BLaER1 treated with 17β-estradiol and CSF1 and Interleukin-3, amounts not matched to agents 10 nM and 100 nM (cell line): ENCODE measurements around the gene DNTT.
"Not testable (repeated sequence)": the region's sequence is repeated elsewhere in the genome, so short reads cannot be mapped to it uniquely, and the experiment has no call there.

ENCODE experiments used
- H3K27ac ChIP-seq, 11 experiments: shearing (Covaris generic); formaldehyde crosslinking; 2 replicates each; pipeline ENCODE4 v1.8.1; 2022
- H3K27me3 ChIP-seq, 11 experiments: shearing (Covaris generic); formaldehyde crosslinking; 2 replicates each; pipeline ENCODE4 v1.8.1; 2022
- H3K36me3 ChIP-seq, 11 experiments: shearing (Covaris generic); formaldehyde crosslinking; 2 replicates each; pipeline ENCODE4 v1.8.1; 2022
- H3K4me1 ChIP-seq, 10 experiments: shearing (Covaris generic); formaldehyde crosslinking; 2 replicates each; pipeline ENCODE4 v1.8.1; 2022
- H3K4me2 ChIP-seq, 11 experiments: shearing (Covaris generic); formaldehyde crosslinking; 2 replicates each; pipeline ENCODE4 v1.8.1; 2022
- H3K4me3 ChIP-seq, 10 experiments: shearing (Covaris generic); formaldehyde crosslinking; 2 replicates each; pipeline ENCODE4 v1.8.1; 2022
- H3K9ac ChIP-seq, 11 experiments: shearing (Covaris generic); formaldehyde crosslinking; 2 replicates each; pipeline ENCODE4 v1.8.1; 2022
- H3K9me3 ChIP-seq, 11 experiments: shearing (Covaris generic); formaldehyde crosslinking; replicated peaks in 1 of 11; 2 replicates each; pipeline ENCODE4 v1.8.1; 2022
- H4K20me1 ChIP-seq, 11 experiments: shearing (Covaris generic); formaldehyde crosslinking; 2 replicates each; pipeline ENCODE4 v1.8.1; 2022
- Cebpa-rat ChIP-seq, 11 experiments: shearing (Covaris generic); IDR thresholded peaks; 2 replicates each; pipeline ENCODE4 v1.8.1; 2022

The DNTT gene

DNA sequence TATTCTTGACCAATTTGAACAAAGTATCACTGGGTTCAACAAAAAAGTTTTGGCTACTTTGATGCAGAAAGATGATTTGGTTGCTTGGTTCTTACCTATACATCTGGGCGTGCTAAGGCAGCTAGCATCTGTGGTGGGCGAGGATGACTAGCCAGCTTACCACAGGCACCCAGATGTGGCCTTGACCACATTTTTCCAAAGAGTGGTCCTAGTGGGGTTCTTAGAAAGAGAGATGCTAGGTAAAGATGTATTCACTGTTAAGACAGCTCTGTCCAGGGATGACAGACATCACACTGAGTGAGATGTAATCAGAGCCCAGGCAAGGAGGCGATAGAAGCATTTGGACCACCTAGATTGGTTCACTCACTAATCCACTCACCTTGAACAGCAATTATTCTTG lies 785 bp downstream of the DNTT start:
- H3K4me3 ChIP-seq, result peak overlapping the region in 9 of 10 experiments; percentile 41 to 89 (median 64); a peak in 16 of 20 replicates
- peaks cover 0 to 65% (median 0%) of the 10 kb centered on the region in 11 experiments; a peak in 6 of 22 replicates for H3K36me3 ChIP-seq
- no peak for TF ChIP-seq Cebpa-rat (IDR thresholded peaks at IDR 0.05)
- peaks cover 56 to 100% (median 96%) of the 10 kb centered on the region in 10 experiments for H3K4me1 ChIP-seq
- peak overlapping the region in 9 of 11 experiments; percentile 69 to 86 (median 82); a peak in 18 of 22 replicates for H3K9ac ChIP-seq
- peak overlapping the region in 9 of 11 experiments; percentile 67 to 94 (median 87); a peak in 18 of 22 replicates for H3K27ac ChIP-seq
- peak overlapping the region; percentile 82 to 98 (median 94) for H3K4me2 ChIP-seq
- peaks cover 0 to 2% (median 0%) of the 10 kb centered on the region in 11 experiments; a peak in 2 of 22 replicates for H4K20me1 ChIP-seq
- no peaks in the 10 kb centered on the region for H3K27me3 ChIP-seq
- H3K9me3 ChIP-seq, result no peaks in the 10 kb centered on the region

- H3K9me3 ChIP-seq, result no peaks in the 10 kb centered on the region
- peaks cover 0 to 17% (median 0%) of the 10 kb centered on the region in 11 experiments; a peak in 2 of 22 replicates for H4K20me1 ChIP-seq
- peaks cover 56 to 100% (median 92%) of the 10 kb centered on the region in 10 experiments for H3K4me1 ChIP-seq
- no peak for TF ChIP-seq Cebpa-rat (IDR thresholded peaks at IDR 0.05)
- peaks cover 0 to 72% (median 0%) of the 10 kb centered on the region in 11 experiments; a peak in 6 of 22 replicates for H3K36me3 ChIP-seq
- H3K4me2 ChIP-seq, result peak overlapping the region; percentile 82 to 98 (median 94)
- peak overlapping the region; percentile 58 to 86 (median 82) for H3K9ac ChIP-seq
- H3K27ac ChIP-seq, result peak overlapping the region; percentile 1 to 94 (median 82); a peak in 20 of 22 replicates
- H3K4me3 ChIP-seq, result peak overlapping the region; percentile 38 to 89 (median 64)
- H3K27me3 ChIP-seq, result no peaks in the 10 kb centered on the region
These were observed 2.3 kb downstream of the DNTT start for GRCh38 chr10:96306516-96306915.

- not testable (repeated sequence) for H3K27me3 ChIP-seq, H3K9me3 ChIP-seq
- peak overlapping the region in 9 of 11 experiments; percentile 51 to 86 (median 82); a peak in 17 of 22 replicates for H3K9ac ChIP-seq
- peaks cover 0 to 41% (median 0%) of the 10 kb centered on the region in 11 experiments; a peak in 4 of 22 replicates for H4K20me1 ChIP-seq
- peak overlapping the region in 8 of 10 experiments; percentile 33 to 89 (median 64); a peak in 14 of 20 replicates for H3K4me3 ChIP-seq
- H3K4me1 ChIP-seq, result peaks cover 56 to 99% (median 86%) of the 10 kb centered on the region in 10 experiments
- peak overlapping the region; percentile 71 to 98 (median 94) for H3K4me2 ChIP-seq
- H3K27ac ChIP-seq, result peak overlapping the region in 9 of 11 experiments; percentile 67 to 94 (median 87); a peak in 18 of 22 replicates
- peaks cover 0 to 95% (median 0%) of the 10 kb centered on the region in 11 experiments; a peak in 7 of 22 replicates for H3K36me3 ChIP-seq
These were observed 4.6 kb downstream of the DNTT start for GRCh38 chr10:96308854-96309253.

DNA sequence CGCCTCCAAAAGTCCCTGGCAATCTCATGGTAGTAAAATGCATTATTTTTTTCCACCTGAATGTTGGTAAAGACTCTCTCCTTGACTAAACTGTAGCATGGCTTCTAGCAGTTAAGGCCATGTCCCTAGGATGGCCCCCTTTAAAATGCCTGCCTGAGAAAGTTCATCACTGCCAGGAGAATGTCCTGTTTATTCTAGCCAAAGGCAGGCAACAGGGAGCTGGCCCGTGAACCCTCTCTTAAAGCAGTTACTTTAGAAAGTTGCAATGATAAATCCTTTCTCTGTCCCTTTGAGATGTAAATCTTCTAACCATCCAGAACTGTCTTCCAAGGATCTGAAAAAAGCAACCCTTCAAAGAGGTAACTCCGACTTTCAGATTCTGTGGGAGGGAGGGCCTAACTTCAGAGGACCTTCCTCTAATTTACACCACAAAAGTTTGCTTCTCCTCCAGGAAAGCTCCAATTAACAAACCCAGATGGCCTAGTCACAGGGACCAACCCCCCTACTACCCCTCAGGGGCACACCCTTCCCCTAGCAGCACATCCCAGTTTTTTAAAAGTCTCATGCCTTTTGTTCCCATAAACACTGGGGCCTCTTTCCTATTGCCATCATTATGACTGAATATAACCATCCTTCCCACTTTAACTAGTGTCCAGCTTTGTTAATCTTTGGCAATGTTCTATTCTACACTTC lies 5.5 kb downstream of the DNTT start:
- Histone ChIP-seq H3K4me2 (peak overlapping the region; percentile 71 to 98 (median 94)), H3K4me1 (peaks cover 62 to 99% (median 86%) of the 10 kb centered on the region in 10 experiments), H3K36me3 (peaks cover 0 to 99% (median 0%) of the 10 kb centered on the region in 11 experiments; a peak in 7 of 22 replicates), H4K20me1 (peaks cover 0 to 50% (median 0%) of the 10 kb centered on the region in 11 experiments; a peak in 4 of 22 replicates), H3K9ac (peak overlapping the region in 10 of 11 experiments; percentile 34 to 86 (median 81); a peak in 18 of 22 replicates), H3K4me3 (peak overlapping the region in 8 of 10 experiments; percentile 3 to 89 (median 64); a peak in 13 of 20 replicates), H3K27ac (peak overlapping the region in 9 of 11 experiments; percentile 67 to 94 (median 87); a peak in 20 of 22 replicates), H3K27me3 (no peaks in the 10 kb centered on the region), H3K9me3 (no peaks in the 10 kb centered on the region)
- no peak for TF ChIP-seq Cebpa-rat (IDR thresholded peaks at IDR 0.05)

GRCh38 chr10:96310321-96310669 lies 6.1 kb downstream of the DNTT start:
- Histone ChIP-seq H3K4me1 (peaks cover 59 to 99% (median 86%) of the 10 kb centered on the region in 10 experiments), H4K20me1 (peaks cover 0 to 55% (median 0%) of the 10 kb centered on the region in 11 experiments; a peak in 4 of 22 replicates), H3K27ac (peak overlapping the region in 10 of 11 experiments; percentile 3 to 94 (median 84); a peak in 18 of 22 replicates), H3K9ac (peak overlapping the region in 10 of 11 experiments; percentile 34 to 86 (median 81); a peak in 17 of 22 replicates), H3K4me3 (peak overlapping the region in 4 of 10 experiments; percentile 64 to 89 (median 70); a peak in 6 of 20 replicates), H3K4me2 (peak overlapping the region; percentile 71 to 98 (median 94); a peak in 21 of 22 replicates), H3K27me3 (no peaks in the 10 kb centered on the region), H3K9me3 (no peaks in the 10 kb centered on the region), H3K36me3 (peaks cover 0 to 99% (median 0%) of the 10 kb centered on the region in 11 experiments; a peak in 7 of 22 replicates)
- TF ChIP-seq Cebpa-rat (IDR thresholded peaks at IDR 0.05), result no peak

GRCh38 chr10:96311180-96311715 lies 7.0 kb downstream of the DNTT start:
- H3K9ac ChIP-seq, result peak overlapping the region in 8 of 11 experiments; percentile 5 to 86 (median 81); a peak in 11 of 22 replicates
- H3K4me2 ChIP-seq, result peak overlapping the region in 10 of 11 experiments; percentile 22 to 98 (median 94); a peak in 19 of 22 replicates

DNA sequence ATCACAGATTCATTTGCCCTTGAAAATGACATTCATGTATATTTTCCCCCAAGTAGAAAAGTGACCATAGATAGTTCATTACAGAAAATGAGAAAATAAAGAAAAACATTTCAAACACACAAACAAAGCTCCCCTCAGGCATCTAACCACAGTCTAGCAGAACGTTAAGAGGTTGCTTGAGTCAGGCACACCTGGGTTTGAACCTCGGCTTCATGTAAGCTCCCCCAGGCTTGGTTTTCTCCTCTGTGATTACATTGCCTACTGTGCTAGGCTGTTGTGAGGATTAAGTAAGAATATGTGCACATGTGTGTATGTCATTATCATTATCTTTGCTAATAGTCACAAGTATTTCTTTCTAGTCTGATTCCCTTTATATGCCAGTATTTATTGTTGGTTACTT lies 9.1 kb downstream of the DNTT start:
- Histone ChIP-seq H3K9ac (peak overlapping the region in 5 of 11 experiments; percentile 15 to 42 (median 32); a peak in 5 of 22 replicates), H3K9me3 (no peaks in the 10 kb centered on the region), H3K4me3 (peak overlapping the region in 2 of 10 experiments; percentile 72 to 89; a peak in 2 of 20 replicates), H3K36me3 (peaks cover 0 to 100% (median 18%) of the 10 kb centered on the region in 11 experiments; a peak in 13 of 22 replicates), H3K27me3 (no peaks in the 10 kb centered on the region), H3K4me2 (peak overlapping the region in 10 of 11 experiments; percentile 15 to 98 (median 94); a peak in 17 of 22 replicates), H3K27ac (peak overlapping the region in 8 of 11 experiments; percentile 1 to 93 (median 60); a peak in 12 of 22 replicates), H3K4me1 (peaks cover 37 to 86% (median 84%) of the 10 kb centered on the region in 10 experiments), H4K20me1 (peaks cover 0 to 85% (median 0%) of the 10 kb centered on the region in 11 experiments; a peak in 4 of 22 replicates)
- TF ChIP-seq Cebpa-rat (IDR thresholded peaks at IDR 0.05), result no peak

More at GRCh38 chr10:96311180-96311715, 7.0 kb downstream of the DNTT start:
- no peak for TF ChIP-seq Cebpa-rat (IDR thresholded peaks at IDR 0.05)
- H3K27ac ChIP-seq, result peak overlapping the region in 9 of 11 experiments; percentile 35 to 94 (median 87); a peak in 14 of 22 replicates
- no peaks in the 10 kb centered on the region for H3K9me3 ChIP-seq
- H3K4me3 ChIP-seq, result peak overlapping the region in 3 of 10 experiments; percentile 68 to 89 (median 72); a peak in 4 of 20 replicates
- H3K4me1 ChIP-seq, result peaks cover 56 to 99% (median 88%) of the 10 kb centered on the region in 10 experiments
- H4K20me1 ChIP-seq, result peaks cover 0 to 64% (median 0%) of the 10 kb centered on the region in 11 experiments; a peak in 4 of 22 replicates
- peaks cover 0 to 99% (median 0%) of the 10 kb centered on the region in 11 experiments; a peak in 8 of 22 replicates for H3K36me3 ChIP-seq
- H3K27me3 ChIP-seq, result no peaks in the 10 kb centered on the region
